COR-L47 (cell line): Measurements from ENCODE around the gene MYO5A.
"Not testable (repeated sequence)": the region's sequence is repeated elsewhere in the genome, so short reads cannot be mapped to it uniquely, and the experiment has no call there.

ENCODE experiments used
- DNase-seq: peaks from one replicate; lab custom pipeline; 2025; lab: John Stamatoyannopoulos, UW

Gene MYO5A

GRCh38 chr15:52417521-52417920 is 111.2 kb downstream of the MYO5A start:
- no peak for DNase-seq

- not testable (repeated sequence) for DNase-seq
Observed at GRCh38 chr15:52416566-52416965, 112.1 kb downstream of the MYO5A start.

- DNase-seq: no peak
Observed at GRCh38 chr15:52415628-52416027, 113.1 kb downstream of the MYO5A start.

DNA sequence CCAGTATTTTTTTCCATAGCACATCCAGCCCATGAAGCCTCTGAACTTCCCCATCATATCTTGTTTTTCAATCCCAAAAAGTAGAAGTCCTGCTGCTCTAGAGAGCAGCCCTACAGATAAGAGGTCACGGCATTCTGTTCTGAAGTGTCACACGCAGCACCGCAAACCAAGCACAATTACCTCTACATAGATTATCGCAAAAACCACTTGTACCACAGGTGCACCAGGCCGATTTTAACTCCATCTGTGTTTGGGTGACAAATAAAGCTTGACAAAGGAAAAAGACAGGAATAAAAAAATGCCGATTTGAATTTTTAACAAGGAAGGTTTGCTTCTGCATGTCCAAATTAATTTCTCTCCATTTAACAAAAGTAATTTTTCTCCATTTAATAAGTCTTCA is 113.7 kb downstream of the MYO5A start:
- no peak for DNase-seq

GRCh38 chr15:52408823-52409222 is 119.9 kb downstream of the MYO5A start:
- DNase-seq: no peak

GRCh38 chr15:52407374-52407773 is 121.3 kb downstream of the MYO5A start:
- DNase-seq: no peak

DNA sequence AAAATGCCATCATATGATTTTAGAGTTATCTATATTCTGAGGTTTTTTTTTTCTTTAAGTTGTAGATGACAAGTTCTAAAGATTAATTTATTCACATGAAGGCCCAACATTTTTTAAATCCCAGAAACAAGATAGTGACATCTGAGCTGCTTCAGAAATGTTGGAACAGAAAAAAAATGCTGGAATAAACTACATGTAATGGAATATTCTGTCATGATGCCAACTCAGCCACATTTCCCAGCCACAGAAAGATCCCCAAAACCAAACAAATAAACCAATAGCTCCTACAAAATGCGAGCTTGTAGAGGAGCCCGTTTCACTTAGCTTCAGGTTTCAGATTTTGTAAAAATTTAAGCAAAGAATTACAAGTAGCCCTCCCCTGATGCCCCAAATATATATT is 122.1 kb downstream of the MYO5A start:
- DNase-seq: no peak

GRCh38 chr15:52405856-52406255 is 122.8 kb downstream of the MYO5A start:
- no peak for DNase-seq

- no peak for DNase-seq
Observed at GRCh38 chr15:52397118-52397517, 131.6 kb downstream of the MYO5A start.

- DNase-seq: no peak
Observed at GRCh38 chr15:52394118-52394517, 134.6 kb downstream of the MYO5A start.

DNA sequence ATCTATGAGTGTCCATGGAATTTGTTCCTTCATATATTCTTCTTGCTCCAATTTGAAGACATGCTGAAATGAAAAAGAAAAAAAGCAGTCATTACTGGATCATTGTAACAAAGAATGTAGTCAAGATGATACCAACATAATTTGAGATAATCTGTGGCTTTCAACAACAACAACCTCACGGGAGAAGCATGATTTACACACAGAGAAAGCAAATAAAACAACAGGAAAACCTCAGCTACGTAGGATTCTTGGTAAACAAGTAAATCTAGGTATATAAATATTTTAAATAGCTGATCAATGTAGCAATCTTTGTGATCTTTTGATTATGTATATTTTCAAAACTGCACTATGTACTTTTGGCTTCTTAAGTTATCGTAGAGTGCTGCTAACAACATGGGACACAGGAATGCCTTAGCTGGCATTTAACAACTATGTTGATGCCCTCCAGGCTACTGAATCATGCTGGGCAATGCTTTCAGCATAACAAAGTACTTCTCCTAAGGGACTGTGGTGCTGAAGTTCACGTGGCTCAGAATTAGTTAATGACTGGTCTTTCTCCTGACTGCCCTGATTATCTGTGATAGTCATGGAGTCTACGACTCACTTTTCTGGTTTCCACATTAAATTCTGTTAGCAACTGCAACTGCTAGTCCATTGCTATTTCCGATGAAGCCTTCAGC is 136.5 kb downstream of the MYO5A start:
- no peak for DNase-seq

DNA sequence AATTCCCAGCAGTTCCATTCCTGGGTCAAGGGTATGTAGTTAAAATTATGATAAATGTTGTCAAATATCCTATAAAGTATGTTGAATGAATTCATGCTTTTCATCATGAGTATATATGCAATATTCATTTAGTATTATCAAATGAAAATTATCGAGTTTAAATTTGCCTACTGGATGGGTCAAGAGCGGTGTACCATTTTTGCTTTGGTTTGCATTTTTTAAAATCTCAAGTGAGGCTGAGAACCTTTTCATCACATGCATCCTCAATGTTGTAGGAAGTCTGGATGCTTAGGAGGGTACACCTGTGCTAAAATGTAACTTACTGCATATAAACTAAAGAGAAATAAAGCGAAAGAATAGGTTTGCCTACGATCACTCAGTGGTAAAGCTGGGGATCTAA is 137.6 kb downstream of the MYO5A start:
- no peak for DNase-seq

GRCh38 chr15:52385670-52386069 is 143.0 kb downstream of the MYO5A start:
- DNase-seq: no peak

DNA sequence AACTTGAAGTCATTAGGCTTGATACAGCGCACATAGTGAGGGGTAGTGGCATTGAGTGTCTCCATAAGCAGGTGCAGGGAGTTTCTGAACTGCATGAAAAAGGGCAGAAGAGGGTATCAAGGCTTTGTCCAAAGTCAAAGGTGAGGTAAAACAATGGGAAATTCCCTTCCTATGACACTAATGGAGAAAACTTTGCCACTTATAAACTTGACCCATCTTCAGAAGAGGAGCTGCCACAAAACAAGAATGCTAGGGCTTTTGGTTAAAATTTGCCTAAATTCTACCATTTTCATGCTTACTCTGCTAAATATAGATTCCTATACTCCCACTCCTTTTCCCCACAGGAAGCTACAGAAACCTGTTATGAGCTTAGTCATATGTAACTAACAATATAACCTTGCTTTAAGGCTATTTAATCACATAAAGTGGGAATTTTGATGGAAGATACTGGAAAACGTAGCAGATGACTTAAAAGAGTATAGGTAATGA is 145.5 kb downstream of the MYO5A start:
- DNase-seq: no peak

- DNase-seq: no peak
Observed at GRCh38 chr15:52382647-52383046, 146.0 kb downstream of the MYO5A start.

- no peak for DNase-seq
Observed at GRCh38 chr15:52379395-52380106, 149.1 kb downstream of the MYO5A start.

- no peak for DNase-seq
Observed at GRCh38 chr15:52378746-52379394, 149.8 kb downstream of the MYO5A start.

DNA sequence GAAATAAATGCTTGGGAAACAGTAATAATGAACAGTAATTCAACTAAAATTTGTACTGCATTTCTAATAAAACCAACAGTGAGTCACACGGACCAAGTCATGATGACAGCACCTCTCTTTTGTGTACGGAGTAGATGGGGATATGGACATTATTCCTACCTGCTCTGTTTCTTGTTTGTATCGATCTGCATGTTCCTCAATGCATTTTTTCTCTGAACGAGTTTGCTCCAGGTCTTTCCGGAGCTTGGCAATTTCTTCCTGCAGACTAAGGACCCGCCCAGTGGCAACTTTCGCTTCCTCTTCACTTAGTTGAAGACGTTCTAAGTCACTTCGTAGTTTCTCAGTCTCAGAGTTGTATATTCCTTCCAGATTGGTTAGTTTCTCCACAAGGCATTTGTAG is 158.7 kb downstream of the MYO5A start:
- no peak for DNase-seq

GRCh38 chr15:52369455-52369854 is 159.2 kb downstream of the MYO5A start:
- no peak for DNase-seq

DNA sequence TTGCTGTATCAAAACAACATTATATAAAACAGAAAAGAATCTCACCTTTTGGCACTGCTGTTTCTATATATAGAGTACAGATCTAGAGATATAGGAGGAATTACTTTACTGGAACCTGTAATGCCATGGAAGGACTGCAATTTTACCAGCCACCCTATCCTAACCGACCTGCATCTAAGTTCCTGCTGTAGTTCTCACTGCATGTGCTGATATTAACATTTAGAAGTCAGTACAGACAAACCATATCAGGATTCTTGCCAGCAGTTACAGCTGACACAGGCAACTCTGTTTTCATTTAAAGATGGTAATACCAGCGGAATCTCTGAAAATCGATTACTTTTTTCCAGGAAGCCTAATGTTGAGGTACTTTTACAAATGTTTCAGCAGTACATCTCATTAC is 159.7 kb downstream of the MYO5A start:
- no peak for DNase-seq

GRCh38 chr15:52368402-52368801 is 160.3 kb downstream of the MYO5A start:
- no peak for DNase-seq

- no peak for DNase-seq
Observed at GRCh38 chr15:52362497-52362896, 166.2 kb downstream of the MYO5A start.

DNA sequence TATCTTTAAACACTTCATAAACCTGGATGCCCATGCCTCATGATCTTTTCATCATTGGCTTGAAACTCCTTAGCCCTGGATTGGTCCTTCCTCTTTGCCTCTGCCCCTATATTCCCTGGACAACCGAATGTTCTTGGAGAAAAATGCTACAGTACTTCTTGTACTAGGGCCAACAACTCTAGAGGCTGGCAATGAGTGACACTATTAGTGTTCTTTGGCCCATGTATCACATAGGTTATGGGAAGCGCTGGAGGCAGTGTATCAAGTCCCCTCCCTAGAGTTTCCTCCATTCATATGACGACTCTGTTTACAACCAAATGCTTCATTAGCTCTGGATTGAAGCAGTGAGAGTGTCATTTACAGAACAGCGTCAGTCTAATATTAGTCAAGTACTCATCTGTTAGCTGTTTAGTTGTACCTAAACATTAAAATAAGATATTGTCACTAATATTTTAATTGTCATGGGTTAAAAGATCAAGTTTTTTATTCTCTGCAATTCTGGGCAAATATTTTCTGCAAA is 166.6 kb downstream of the MYO5A start:
- no peak for DNase-seq
